NB4 (cell line): ENCODE data around the gene GPR55.

Source experiments
- POLR2A ChIP-seq: IDR thresholded peaks from 2 replicates; pipeline ENCODE4 v1.6.1; 2011; ENCODE audit warnings: mild to moderate bottlenecking; ENCODE audit not compliant: insufficient read length; ENCODE audit errors: extremely low read depth
- TF ChIP-seq, protein P1 (sequence below): IDR thresholded peaks from one replicate; pipeline ENCODE4 v1.5.1; 2012; ENCODE audit warnings: low read depth, low read length

GRCh38 chr2:230903231-230904150 is 21.6 kb downstream of the GPR55 start:
- TF ChIP-seq, protein P1, sequence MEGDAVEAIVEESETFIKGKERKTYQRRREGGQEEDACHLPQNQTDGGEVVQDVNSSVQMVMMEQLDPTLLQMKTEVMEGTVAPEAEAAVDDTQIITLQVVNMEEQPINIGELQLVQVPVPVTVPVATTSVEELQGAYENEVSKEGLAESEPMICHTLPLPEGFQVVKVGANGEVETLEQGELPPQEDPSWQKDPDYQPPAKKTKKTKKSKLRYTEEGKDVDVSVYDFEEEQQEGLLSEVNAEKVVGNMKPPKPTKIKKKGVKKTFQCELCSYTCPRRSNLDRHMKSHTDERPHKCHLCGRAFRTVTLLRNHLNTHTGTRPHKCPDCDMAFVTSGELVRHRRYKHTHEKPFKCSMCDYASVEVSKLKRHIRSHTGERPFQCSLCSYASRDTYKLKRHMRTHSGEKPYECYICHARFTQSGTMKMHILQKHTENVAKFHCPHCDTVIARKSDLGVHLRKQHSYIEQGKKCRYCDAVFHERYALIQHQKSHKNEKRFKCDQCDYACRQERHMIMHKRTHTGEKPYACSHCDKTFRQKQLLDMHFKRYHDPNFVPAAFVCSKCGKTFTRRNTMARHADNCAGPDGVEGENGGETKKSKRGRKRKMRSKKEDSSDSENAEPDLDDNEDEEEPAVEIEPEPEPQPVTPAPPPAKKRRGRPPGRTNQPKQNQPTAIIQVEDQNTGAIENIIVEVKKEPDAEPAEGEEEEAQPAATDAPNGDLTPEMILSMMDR = no peak
- no peak for TF ChIP-seq POLR2A
